ENCODE measurements around the gene TFEB. TPM values are rescaled to one million over a fixed set of nuclear protein-coding genes. Genes with fewer than 3 reads are reported as not detected.

The TFEB gene
- total RNA-seq, 1 donor from 2014 or later: 36.5 TPM

DNA sequence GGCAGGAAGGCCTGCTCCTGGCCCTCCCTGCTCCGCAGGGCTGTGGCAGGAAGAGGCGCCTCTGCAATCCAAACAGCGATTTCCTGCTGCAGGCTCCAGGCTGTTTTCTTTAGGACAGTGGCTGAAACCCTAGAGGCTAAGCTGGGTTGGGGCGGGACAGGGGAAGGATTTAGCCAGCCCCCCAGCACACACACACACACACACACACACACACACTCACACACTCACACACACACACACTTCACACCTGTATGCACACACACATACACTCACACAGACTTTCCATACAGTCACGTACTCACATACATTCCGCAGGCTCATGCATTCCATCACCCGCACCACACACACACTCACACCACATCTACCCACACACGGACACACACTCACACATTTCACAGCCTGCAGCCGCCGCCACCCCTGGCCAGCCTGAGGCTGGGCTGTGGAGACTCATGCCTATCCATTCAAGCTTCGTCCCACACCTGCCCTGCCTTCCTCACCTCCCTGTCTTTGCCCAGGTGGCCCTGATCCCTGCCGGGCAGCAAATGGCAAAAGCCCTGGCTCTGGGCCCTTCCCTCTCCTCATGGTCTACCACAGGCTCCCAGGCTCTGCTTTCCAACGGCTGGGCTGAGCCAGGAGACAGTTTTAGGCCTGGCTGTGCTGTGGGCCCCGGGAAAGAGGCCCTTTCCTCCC, 79.3 kb downstream of the TFEB start:
- H3K4me1 ChIP-seq: peaks cover 13% of the 10 kb centered on the region
- no peak overlapping the region for H3K27ac ChIP-seq
- no peak overlapping the region for H3K4me3 ChIP-seq
- H3K36me3 ChIP-seq: no peaks in the 10 kb centered on the region
- ATAC-seq: no peak
- intact Hi-C loops (cut with DNase I): no loop called here
- peaks cover 6% of the 10 kb centered on the region for H3K27me3 ChIP-seq (ENCODE audit: low read depth)
- DNase-seq: peak; percentile 20
- H3K9me3 ChIP-seq: no peaks in the 10 kb centered on the region
- TF ChIP-seq, protein P1, sequence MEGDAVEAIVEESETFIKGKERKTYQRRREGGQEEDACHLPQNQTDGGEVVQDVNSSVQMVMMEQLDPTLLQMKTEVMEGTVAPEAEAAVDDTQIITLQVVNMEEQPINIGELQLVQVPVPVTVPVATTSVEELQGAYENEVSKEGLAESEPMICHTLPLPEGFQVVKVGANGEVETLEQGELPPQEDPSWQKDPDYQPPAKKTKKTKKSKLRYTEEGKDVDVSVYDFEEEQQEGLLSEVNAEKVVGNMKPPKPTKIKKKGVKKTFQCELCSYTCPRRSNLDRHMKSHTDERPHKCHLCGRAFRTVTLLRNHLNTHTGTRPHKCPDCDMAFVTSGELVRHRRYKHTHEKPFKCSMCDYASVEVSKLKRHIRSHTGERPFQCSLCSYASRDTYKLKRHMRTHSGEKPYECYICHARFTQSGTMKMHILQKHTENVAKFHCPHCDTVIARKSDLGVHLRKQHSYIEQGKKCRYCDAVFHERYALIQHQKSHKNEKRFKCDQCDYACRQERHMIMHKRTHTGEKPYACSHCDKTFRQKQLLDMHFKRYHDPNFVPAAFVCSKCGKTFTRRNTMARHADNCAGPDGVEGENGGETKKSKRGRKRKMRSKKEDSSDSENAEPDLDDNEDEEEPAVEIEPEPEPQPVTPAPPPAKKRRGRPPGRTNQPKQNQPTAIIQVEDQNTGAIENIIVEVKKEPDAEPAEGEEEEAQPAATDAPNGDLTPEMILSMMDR (IDR thresholded peaks at IDR 0.05): no peak

DNA sequence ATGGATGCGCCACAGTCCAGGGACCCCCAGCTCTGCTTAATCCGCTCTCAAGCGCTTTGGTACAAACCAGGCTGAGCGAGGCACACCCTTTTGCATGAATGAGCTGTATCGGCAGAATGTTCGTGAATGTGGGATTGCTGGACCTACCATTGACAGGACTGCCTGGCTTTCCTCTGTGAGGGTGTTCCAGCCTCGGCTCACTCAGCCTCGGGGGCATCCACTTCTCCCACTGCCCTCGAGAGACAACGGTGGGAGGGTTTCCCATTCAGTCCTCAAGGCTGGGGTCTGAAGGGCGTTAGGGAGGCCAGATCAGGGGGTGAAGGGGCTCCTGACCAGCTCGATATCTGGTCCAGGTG, 79.8 kb downstream of the TFEB start:
- Histone ChIP-seq H3K27me3 (ENCODE audit: low read depth) (peaks cover 6% of the 10 kb centered on the region), H3K36me3 (no peaks in the 10 kb centered on the region), H3K4me1 (peaks cover 13% of the 10 kb centered on the region), H3K4me3 (no peak overlapping the region), H3K9me3 (no peaks in the 10 kb centered on the region), H3K27ac (no peak overlapping the region)
- DNase-seq (peak; percentile 22), ATAC-seq (no peak)
- TF ChIP-seq, protein P1 (IDR thresholded peaks at IDR 0.05): no peak
- intact Hi-C loops (cut with DNase I): no loop called here

DNA sequence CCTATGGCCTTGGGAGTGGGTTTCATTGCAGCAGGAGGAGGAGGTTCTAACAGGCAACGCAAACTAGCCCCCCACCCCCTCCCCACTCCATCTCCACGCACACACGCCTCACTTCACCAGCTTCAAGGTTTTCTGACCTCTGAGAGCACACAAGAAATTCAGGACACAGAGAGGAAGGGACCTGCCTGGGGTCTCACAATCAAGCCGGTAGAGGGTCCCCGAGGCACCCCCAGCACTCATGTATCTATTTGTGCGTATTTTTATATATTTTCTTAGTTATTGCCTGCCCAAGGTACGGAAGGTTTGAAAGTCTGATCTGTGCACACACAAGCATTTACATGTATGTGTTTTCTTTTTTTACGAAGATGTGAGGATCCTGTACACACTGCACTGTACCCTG, 80.2 kb downstream of the TFEB start:
- peaks cover 6% of the 10 kb centered on the region for H3K27me3 ChIP-seq (ENCODE audit: low read depth)
- no peaks in the 10 kb centered on the region for H3K36me3 ChIP-seq
- H3K4me1 ChIP-seq: peaks cover 13% of the 10 kb centered on the region
- intact Hi-C loops (cut with DNase I): no loop called here
- H3K9me3 ChIP-seq: no peaks in the 10 kb centered on the region
- no peak overlapping the region for H3K4me3 ChIP-seq
- TF ChIP-seq, protein P1 (IDR thresholded peaks at IDR 0.05): no peak
- no peak overlapping the region for H3K27ac ChIP-seq
- no peak for ATAC-seq
- DNase-seq: peak; percentile 5

DNA sequence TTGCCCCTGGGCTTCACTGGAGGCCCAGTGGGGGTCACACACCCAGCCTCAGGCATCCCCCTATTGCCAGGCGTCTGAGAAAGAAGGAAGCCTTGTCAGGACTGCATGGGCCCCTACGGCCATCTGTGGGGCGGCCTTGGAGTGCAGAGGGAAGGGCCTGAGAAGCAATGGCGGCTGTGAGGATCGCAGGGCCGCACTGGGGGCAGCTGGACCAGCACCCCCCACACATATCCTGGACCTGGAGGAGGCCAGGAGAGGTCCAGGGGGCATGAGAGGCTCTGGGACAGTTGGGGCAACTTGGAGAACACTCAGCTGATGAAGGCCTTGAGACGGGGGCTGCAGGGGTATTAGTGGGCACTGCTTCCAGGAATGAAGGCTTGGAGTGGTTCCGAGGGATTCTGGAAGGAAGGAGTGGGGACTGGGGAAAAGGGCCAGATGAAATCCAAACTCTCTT, 80.7 kb downstream of the TFEB start:
- peaks cover 13% of the 10 kb centered on the region for H3K4me1 ChIP-seq
- H3K9me3 ChIP-seq: no peaks in the 10 kb centered on the region
- ATAC-seq (no peak), DNase-seq (peak; percentile 18)
- TF ChIP-seq, protein P1 (IDR thresholded peaks at IDR 0.05): no peak
- H3K4me3 ChIP-seq: no peak overlapping the region
- no peak overlapping the region for H3K27ac ChIP-seq
- H3K27me3 ChIP-seq (ENCODE audit: low read depth): peaks cover 6% of the 10 kb centered on the region
- no peaks in the 10 kb centered on the region for H3K36me3 ChIP-seq
- intact Hi-C loops (cut with DNase I): no loop called here

DNA sequence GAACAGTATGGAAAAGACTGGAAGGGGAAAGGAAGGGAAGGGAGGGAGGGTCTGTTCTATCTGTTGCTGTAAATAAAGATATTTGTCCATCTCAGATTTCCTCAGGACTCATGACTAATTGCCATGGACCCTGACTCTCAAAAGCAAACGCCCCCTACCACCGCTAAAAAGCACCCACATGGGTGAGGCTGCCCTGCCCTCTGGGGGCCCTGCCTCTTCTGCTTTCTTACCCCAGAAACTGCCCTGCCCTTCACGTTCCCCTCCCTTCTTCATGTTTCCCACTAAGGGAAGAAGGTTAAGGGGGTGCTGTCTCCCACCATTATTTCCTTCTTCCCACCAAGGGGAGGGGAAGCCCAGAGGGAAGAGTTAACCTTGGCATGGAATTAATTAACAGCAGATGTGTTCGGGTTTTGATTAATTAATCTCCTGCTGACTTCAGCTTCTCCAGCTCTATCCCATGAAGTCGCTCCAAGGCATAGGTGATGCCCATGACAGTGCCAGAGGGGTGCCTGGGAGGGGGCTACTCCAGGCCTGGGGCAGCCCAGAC, 81.2 kb downstream of the TFEB start:
- H3K36me3 ChIP-seq: no peaks in the 10 kb centered on the region
- DNase-seq: no peak
- peaks cover 13% of the 10 kb centered on the region for H3K4me1 ChIP-seq
- H3K27ac ChIP-seq: no peak overlapping the region
- intact Hi-C loops (cut with DNase I): no loop called here
- TF ChIP-seq, protein P1 (IDR thresholded peaks at IDR 0.05): no peak
- H3K9me3 ChIP-seq: no peaks in the 10 kb centered on the region
- no peak overlapping the region for H3K4me3 ChIP-seq
- ATAC-seq: no peak
- H3K27me3 ChIP-seq (ENCODE audit: low read depth): peaks cover 6% of the 10 kb centered on the region

All from lower lobe of right lung (tissue), 2 donors.